Iris pigment epithelial cell (primary cell): Measurements from ENCODE around the gene ZFTA.

Experiments
- DNase-seq: peaks from one replicate; pipeline ENCODE4 v3.0.0-alpha.2; 2011; ENCODE audit warnings: low read depth

Gene ZFTA

DNA sequence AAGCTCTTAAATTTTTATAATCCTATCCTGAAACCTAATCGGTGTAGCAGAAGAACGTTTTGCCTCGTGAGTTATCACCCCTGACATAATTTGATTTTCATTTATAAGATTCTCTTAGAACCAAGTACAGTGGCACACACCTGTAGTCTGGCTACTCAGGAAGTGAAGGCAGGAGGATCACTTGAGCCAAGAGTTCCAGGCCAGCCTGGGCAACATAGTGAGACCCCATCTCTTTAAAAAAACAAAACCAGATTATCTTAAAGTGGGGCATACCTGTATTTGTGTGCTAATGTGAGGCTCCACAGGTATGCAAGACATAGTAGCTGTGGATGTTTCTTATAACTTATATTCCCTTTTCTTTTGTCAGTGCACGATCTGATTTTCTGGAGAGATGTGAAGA, 19.0 kb downstream of the ZFTA start:
- no peak for DNase-seq

DNA sequence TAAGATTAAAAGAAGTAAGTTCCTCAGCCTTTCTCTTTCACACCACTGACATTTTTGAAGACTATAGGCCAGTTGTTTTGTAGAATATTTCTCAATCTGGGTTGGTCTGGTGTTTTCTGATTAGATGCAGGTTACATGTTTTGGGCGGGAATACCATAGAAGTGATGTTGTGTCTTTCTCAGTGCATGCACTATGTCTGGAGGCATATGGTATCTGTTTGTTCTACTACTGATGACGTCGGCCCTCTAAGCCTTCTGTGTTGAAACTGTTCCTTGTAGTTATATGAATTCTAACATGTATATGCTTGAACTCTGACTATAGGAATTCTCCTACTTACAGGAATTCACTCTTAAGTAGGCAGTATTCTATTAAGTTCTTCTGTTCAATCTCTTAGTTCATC, 21.6 kb downstream of the ZFTA start:
- DNase-seq, result peak; percentile 74

GRCh38 chr11:63745304-63746170, 23.0 kb downstream of the ZFTA start:
- no peak for DNase-seq

DNA sequence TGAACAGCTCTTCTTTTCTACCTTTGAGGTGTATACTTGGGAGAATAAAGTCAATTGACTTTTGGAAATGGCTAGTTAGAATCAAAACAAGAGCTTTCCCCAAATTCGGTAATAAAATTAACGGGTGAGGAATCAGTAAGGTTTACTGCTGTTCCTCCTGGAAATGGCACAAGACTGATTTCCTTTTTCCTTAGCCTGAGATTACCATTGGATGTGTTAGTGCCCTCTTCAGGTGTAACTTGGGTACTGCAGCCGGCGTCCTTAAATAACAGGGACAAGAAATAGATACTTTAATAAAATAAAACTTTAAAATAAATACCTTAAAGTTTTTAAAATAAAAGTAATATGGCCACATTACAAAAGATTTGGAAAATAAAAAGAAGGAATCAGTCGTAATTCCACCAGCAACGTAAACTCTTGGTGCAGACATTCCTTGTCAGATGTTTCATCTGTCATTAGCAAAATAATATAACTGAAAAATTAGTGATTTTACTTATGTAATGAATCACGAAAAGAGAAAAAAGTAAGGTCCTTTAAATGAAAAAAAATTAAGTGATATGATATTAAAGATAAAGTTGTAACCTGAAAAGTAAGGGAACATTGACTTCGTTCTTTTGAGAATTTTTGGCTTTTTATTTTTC, 29.7 kb downstream of the ZFTA start:
- peak; percentile 81 for DNase-seq

GRCh38 chr11:63737718-63738117, 30.9 kb downstream of the ZFTA start:
- no peak for DNase-seq

GRCh38 chr11:63736864-63737263, 31.7 kb downstream of the ZFTA start:
- no peak for DNase-seq

DNA sequence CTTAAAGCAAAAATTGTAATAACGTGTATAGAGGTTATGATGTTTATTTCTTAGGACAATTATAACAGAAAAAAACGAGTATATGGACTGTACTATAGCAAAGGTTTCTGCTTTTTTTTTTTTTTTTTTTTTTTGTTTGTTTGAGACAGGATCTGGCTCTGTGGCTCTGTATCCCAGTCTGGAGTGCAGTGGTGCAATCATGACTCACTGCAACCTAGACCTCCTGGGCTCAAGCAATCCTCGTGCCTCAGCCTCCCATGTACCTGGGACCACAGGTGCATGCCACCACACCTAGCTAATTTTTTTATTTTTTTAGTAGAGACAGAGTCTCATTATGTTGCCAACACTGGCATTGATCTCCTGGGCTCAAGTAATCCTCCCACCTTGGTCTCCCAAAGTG, 39.2 kb downstream of the ZFTA start:
- no peak for DNase-seq

GRCh38 chr11:63720611-63721010, 48.0 kb downstream of the ZFTA start:
- no peak for DNase-seq

- peak; percentile 77 for DNase-seq
These were observed 48.6 kb downstream of the ZFTA start for GRCh38 chr11:63719987-63720386.

- no peak for DNase-seq
These were observed 49.6 kb downstream of the ZFTA start for GRCh38 chr11:63719001-63719400.
